Spleen (tissue), 7 donors: ENCODE data around the gene CIZ1.

Experiments
- POLR2AphosphoS5 ChIP-seq, 3 donors: sonication (generic); formaldehyde crosslinking; IDR thresholded peaks; one replicate each; pipeline ENCODE4 v1.5.1; 2017; ENCODE audit warnings: antibody characterized with exemption in 3 of 3
- TF ChIP-seq, protein P1 (sequence below), 11 experiments: fragments of 200-600 bp in 7 of 11; fragments of 450-650 bp in 4 of 11; sonication (generic) in 4 of 11; IDR thresholded peaks in 8 of 11; conservative IDR thresholded peaks in 3 of 11; 1 replicate in 7 of 11; 2 replicates in 4 of 11; pipeline versions ENCODE4 v1.4.0 to v1.8.0; 2016 to 2021; ENCODE audit warnings: antibody characterized with exemption in 11 of 11, inconsistent platforms in 4 of 11, mild to moderate bottlenecking in 1 of 11
- donor health status: DM: no; HTN: no; CAD: no; lungs with moderate emphysema.
- donor health status: DM: no; HTN: no; CAD: no.
- donor health status: DM: no; HTN: no; CAD: no.

DNA sequence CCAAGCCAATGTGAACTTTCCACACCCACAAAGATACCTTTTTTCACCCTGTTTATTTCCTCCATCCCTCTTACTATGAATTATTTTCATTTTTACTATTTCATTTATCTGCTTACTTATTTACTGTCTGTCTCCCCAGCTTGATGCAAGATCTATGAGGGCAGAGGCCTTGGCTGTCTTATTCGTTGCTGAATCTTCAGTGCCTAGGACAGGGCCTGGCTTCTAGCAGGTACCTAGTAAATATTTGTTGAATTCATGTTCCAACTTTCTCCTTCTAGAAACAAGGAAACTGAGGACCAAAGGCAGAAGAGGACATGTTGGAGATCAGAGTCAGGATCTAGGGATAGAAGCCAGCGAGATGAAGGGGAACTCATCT, 11.3 kb upstream of the CIZ1 start:
- TF ChIP-seq, protein P1, sequence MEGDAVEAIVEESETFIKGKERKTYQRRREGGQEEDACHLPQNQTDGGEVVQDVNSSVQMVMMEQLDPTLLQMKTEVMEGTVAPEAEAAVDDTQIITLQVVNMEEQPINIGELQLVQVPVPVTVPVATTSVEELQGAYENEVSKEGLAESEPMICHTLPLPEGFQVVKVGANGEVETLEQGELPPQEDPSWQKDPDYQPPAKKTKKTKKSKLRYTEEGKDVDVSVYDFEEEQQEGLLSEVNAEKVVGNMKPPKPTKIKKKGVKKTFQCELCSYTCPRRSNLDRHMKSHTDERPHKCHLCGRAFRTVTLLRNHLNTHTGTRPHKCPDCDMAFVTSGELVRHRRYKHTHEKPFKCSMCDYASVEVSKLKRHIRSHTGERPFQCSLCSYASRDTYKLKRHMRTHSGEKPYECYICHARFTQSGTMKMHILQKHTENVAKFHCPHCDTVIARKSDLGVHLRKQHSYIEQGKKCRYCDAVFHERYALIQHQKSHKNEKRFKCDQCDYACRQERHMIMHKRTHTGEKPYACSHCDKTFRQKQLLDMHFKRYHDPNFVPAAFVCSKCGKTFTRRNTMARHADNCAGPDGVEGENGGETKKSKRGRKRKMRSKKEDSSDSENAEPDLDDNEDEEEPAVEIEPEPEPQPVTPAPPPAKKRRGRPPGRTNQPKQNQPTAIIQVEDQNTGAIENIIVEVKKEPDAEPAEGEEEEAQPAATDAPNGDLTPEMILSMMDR (IDR thresholded peaks at IDR 0.05 in 8 of 11, conservative IDR thresholded peaks at IDR 0.05 in 3 of 11) = no peak
- no peak for TF ChIP-seq POLR2AphosphoS5 (IDR thresholded peaks at IDR 0.05)
